Upper lobe of left lung (tissue), 4 donors: ENCODE measurements around the gene ART3.

Source experiments
- EP300 ChIP-seq, 4 donors: sonication (generic); formaldehyde crosslinking; IDR thresholded peaks; one replicate each; pipeline ENCODE4 v1.5.1; 2017; ENCODE audit warnings: antibody characterized with exemption in 4 of 4, control low read depth in 2 of 4
- POLR2A ChIP-seq, 4 donors: fragments of 450-650 bp; IDR thresholded peaks; one replicate each; pipeline ENCODE4 v1.5.1; 2016 to 2017; ENCODE audit warnings: antibody characterized with exemption in 4 of 4, mild to moderate bottlenecking in 2 of 4
- POLR2AphosphoS5 ChIP-seq, 2 donors: sonication (generic); formaldehyde crosslinking; IDR thresholded peaks; one replicate each; pipeline ENCODE4 v1.5.1; 2017; ENCODE audit warnings: antibody characterized with exemption in 2 of 2
- TF ChIP-seq, protein P1 (sequence below), 6 experiments: fragments of 450-650 bp in 4 of 6; fragments of 200-600 bp in 2 of 6; sonication (generic) in 2 of 6; IDR thresholded peaks; one replicate each; pipeline ENCODE4 v1.5.1; 2016 to 2019; ENCODE audit warnings: antibody characterized with exemption in 6 of 6

- TF ChIP-seq, protein P1, sequence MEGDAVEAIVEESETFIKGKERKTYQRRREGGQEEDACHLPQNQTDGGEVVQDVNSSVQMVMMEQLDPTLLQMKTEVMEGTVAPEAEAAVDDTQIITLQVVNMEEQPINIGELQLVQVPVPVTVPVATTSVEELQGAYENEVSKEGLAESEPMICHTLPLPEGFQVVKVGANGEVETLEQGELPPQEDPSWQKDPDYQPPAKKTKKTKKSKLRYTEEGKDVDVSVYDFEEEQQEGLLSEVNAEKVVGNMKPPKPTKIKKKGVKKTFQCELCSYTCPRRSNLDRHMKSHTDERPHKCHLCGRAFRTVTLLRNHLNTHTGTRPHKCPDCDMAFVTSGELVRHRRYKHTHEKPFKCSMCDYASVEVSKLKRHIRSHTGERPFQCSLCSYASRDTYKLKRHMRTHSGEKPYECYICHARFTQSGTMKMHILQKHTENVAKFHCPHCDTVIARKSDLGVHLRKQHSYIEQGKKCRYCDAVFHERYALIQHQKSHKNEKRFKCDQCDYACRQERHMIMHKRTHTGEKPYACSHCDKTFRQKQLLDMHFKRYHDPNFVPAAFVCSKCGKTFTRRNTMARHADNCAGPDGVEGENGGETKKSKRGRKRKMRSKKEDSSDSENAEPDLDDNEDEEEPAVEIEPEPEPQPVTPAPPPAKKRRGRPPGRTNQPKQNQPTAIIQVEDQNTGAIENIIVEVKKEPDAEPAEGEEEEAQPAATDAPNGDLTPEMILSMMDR (IDR thresholded peaks at IDR 0.05), result no peak
- TF ChIP-seq POLR2A (IDR thresholded peaks at IDR 0.05) (no peak), POLR2AphosphoS5 (IDR thresholded peaks at IDR 0.05) (no peak), EP300 (IDR thresholded peaks at IDR 0.05) (no peak)
These were observed 34.1 kb downstream of the ART3 start for GRCh38 chr4:76108467-76109181.
